H1 (cell line): ENCODE results near the gene MAP1B. TPM values are rescaled to one million over a fixed set of nuclear protein-coding genes. Genes with fewer than 3 reads are reported as not detected.

Experiments
- CTCF ChIA-PET: fragments of 300-600 bp; sonication (Branson Sonifier 250); formaldehyde crosslinking; loops from one replicate; lab custom pipeline; 2021; ENCODE audit not compliant: partially characterized antibody; lab: Charles Lee
- POLR2A ChIA-PET: fragments of 300-600 bp; sonication (Branson Sonifier 250); formaldehyde crosslinking; loops from one replicate; lab custom pipeline; 2021; ENCODE audit warnings: inconsistent platforms; ENCODE audit not compliant: partially characterized antibody; lab: Charles Lee
- DNase-seq, 2 experiments: peaks; one replicate each; pipeline versions ENCODE4 v3.0.0 to v3.0.0-alpha.2; 2010 to 2022; ENCODE audit warnings: low spot score in 2 of 2, low read depth in 1 of 2, mixed read lengths in 1 of 2
- FAIRE-seq: peaks from 2 replicates; lab custom pipeline; 2011; peaks lifted over from hg19 to GRCh38; lab: Jason Lieb, UNC
- H2AFZ ChIP-seq: 2 replicates; pipeline ENCODE4 v1.8.1; 2012; ENCODE audit warnings: low read length, inconsistent platforms
- H2AK5ac ChIP-seq: 2 replicates; pipeline ENCODE4 v1.6.1; 2013; ENCODE audit warnings: low read depth, low read length
- H2BK120ac ChIP-seq: replicated peaks from 2 replicates; pipeline ENCODE3; 2013; ENCODE audit warnings: low read depth, low read length, inconsistent platforms
- H2BK12ac ChIP-seq: 2 replicates; pipeline ENCODE4 v1.6.1; 2013; ENCODE audit warnings: low read depth, low read length
- H2BK15ac ChIP-seq: 2 replicates; pipeline ENCODE4 v1.6.1; 2013; ENCODE audit warnings: low read length
- H2BK20ac ChIP-seq: 2 replicates; pipeline ENCODE4 v1.6.1; 2013; ENCODE audit warnings: low read length
- H2BK5ac ChIP-seq: 2 replicates; pipeline ENCODE4 v1.6.1; 2013; ENCODE audit warnings: low read depth, low read length
- H3K14ac ChIP-seq: 2 replicates; pipeline ENCODE4 v1.6.1; 2013; ENCODE audit warnings: inconsistent platforms; ENCODE audit not compliant: insufficient read length
- H3K18ac ChIP-seq: 2 replicates; pipeline ENCODE4 v1.6.1; 2013; ENCODE audit warnings: low read length; ENCODE audit errors: extremely low read depth
- H3K23ac ChIP-seq: 2 replicates; pipeline ENCODE4 v1.6.1; 2013; ENCODE audit warnings: inconsistent platforms; ENCODE audit not compliant: insufficient read length
- H3K23me2 ChIP-seq: 2 replicates; pipeline ENCODE4 v1.6.1; 2013; ENCODE audit warnings: low read depth, low read length
- H3K27ac ChIP-seq: 2 replicates; pipeline ENCODE4 v1.6.1; 2011; ENCODE audit warnings: low read depth, low read length, inconsistent platforms
- H3K27me3 ChIP-seq, 4 experiments: replicated peaks in 1 of 4; 1 replicate in 1 of 4; 2 replicates in 3 of 4; pipeline versions ENCODE4 v1.6.1 to v1.8.1; 2011 to 2013; ENCODE audit warnings: low read length in 3 of 4, mild to moderate bottlenecking in 3 of 4, inconsistent platforms in 2 of 4, mixed read lengths in 2 of 4, moderate library complexity in 1 of 4; ENCODE audit not compliant: control insufficient read depth in 3 of 4, insufficient read depth in 3 of 4; ENCODE audit errors: extremely low read depth in 1 of 4
- H3K36me3 ChIP-seq, 4 experiments: 2 replicates each; pipeline versions ENCODE4 v1.6.1 to v1.8.1; 2011 to 2013; ENCODE audit warnings: mild to moderate bottlenecking in 4 of 4, low read length in 3 of 4, moderate library complexity in 2 of 4, control low read depth in 1 of 4, inconsistent platforms in 1 of 4; ENCODE audit not compliant: insufficient read depth in 4 of 4, control insufficient read depth in 2 of 4
- H3K4ac ChIP-seq: replicated peaks from 2 replicates; pipeline ENCODE3; 2013; ENCODE audit warnings: low read length, low read depth, mixed read lengths, inconsistent platforms; ENCODE audit not compliant: insufficient read length
- H3K4me1 ChIP-seq, 4 experiments: replicated peaks in 1 of 4; 1 replicate in 1 of 4; 2 replicates in 3 of 4; pipeline versions ENCODE4 v1.6.1 to v1.8.1; 2011 to 2013; ENCODE audit warnings: low read length in 3 of 4, inconsistent platforms in 2 of 4, mixed read lengths in 1 of 4; ENCODE audit not compliant: insufficient read depth in 4 of 4, control insufficient read depth in 3 of 4
- H3K4me2 ChIP-seq, 2 experiments: 2 replicates each; pipeline versions ENCODE4 v1.6.1 to v1.8.1; 2011 to 2013; ENCODE audit warnings: low read depth in 2 of 2, low read length in 2 of 2, control low read depth in 1 of 2, inconsistent platforms in 1 of 2, mild to moderate bottlenecking in 1 of 2; ENCODE audit not compliant: insufficient read depth in 1 of 2
- H3K4me3 ChIP-seq, 4 experiments: fragments of 200-600, 300-600 bp in 1 of 4; sonication (generic), shearing (Covaris generic), sonication (Bioruptor Twin) in 1 of 4; 2 replicates each; pipeline versions ENCODE4 v1.5.1 to v1.8.1; 2011 to 2016; ENCODE audit warnings: low read length in 4 of 4, low read depth in 3 of 4, control low read depth in 2 of 4, inconsistent platforms in 2 of 4, mild to moderate bottlenecking in 2 of 4, mixed read lengths in 1 of 4, moderate library complexity in 1 of 4; ENCODE audit not compliant: insufficient read depth in 2 of 4; ENCODE audit errors: extremely low read depth in 1 of 4
- H3K56ac ChIP-seq: replicated peaks from 2 replicates; pipeline ENCODE3; 2013; ENCODE audit warnings: low read depth, mild to moderate bottlenecking, mixed read lengths, low read length, inconsistent platforms; ENCODE audit not compliant: insufficient read length
- H3K79me1 ChIP-seq: 2 replicates; pipeline ENCODE4 v1.6.1; 2013; ENCODE audit warnings: low read depth, low read length, control low read depth
- H3K79me2 ChIP-seq, 2 experiments: 2 replicates each; pipeline versions ENCODE4 v1.6.1 to v1.8.1; 2012 to 2013; ENCODE audit warnings: low read length in 2 of 2, mild to moderate bottlenecking in 2 of 2, inconsistent platforms in 1 of 2; ENCODE audit not compliant: insufficient read depth in 2 of 2, control insufficient read depth in 1 of 2
- H3K9ac ChIP-seq, 4 experiments: replicated peaks in 1 of 4; 1 replicate in 1 of 4; 2 replicates in 3 of 4; pipeline versions ENCODE4 v1.6.1 to v1.8.1; 2011 to 2013; ENCODE audit warnings: low read depth in 3 of 4, low read length in 3 of 4, control low read depth in 2 of 4, mild to moderate bottlenecking in 2 of 4, moderate library complexity in 2 of 4, inconsistent platforms in 1 of 4; ENCODE audit errors: extremely low read depth in 1 of 4
- H3K9me3 ChIP-seq, 2 experiments: 2 replicates each; pipeline versions ENCODE4 v1.6.1 to v1.8.1; 2012 to 2013; ENCODE audit warnings: mild to moderate bottlenecking in 2 of 2, moderate library complexity in 2 of 2, control low read depth in 1 of 2, inconsistent platforms in 1 of 2, low read depth in 1 of 2, low read length in 1 of 2, mixed read lengths in 1 of 2; ENCODE audit not compliant: insufficient read depth in 2 of 2
- H4K20me1 ChIP-seq, 2 experiments: replicated peaks in 1 of 2; 2 replicates each; pipeline versions ENCODE3 to v1.8.1; 2011 to 2013; ENCODE audit warnings: inconsistent platforms in 2 of 2, low read length in 2 of 2, mild to moderate bottlenecking in 1 of 2; ENCODE audit not compliant: insufficient read depth in 2 of 2, control insufficient read depth in 1 of 2
- H4K5ac ChIP-seq: 2 replicates; pipeline ENCODE4 v1.6.1; 2013; ENCODE audit warnings: low read length, low read depth, mixed read lengths, inconsistent platforms; ENCODE audit not compliant: insufficient read length
- H4K8ac ChIP-seq: 2 replicates; pipeline ENCODE4 v1.8.0; 2013; ENCODE audit warnings: mild to moderate bottlenecking, moderate library complexity, low read length, inconsistent platforms; ENCODE audit not compliant: insufficient read depth; ENCODE audit errors: extremely low read depth
- H4K91ac ChIP-seq: replicated peaks from 2 replicates; pipeline ENCODE3; 2013; ENCODE audit warnings: low read length, mixed read lengths, inconsistent platforms; ENCODE audit not compliant: insufficient read length
- BACH1 ChIP-seq: IDR thresholded peaks from 2 replicates; pipeline ENCODE4 v1.6.1; 2012; ENCODE audit warnings: low read length, improper control_type of control experiment
- CEBPB ChIP-seq: IDR thresholded peaks from 2 replicates; pipeline ENCODE4 v1.6.1; 2012; ENCODE audit warnings: low read depth, low read length
- FOSL1 ChIP-seq: IDR thresholded peaks from 2 replicates; pipeline ENCODE4 v1.6.1; 2011; ENCODE audit warnings: mild to moderate bottlenecking, low read depth, low read length, moderate library complexity; ENCODE audit not compliant: insufficient read depth
- GTF2F1 ChIP-seq: IDR thresholded peaks from 2 replicates; pipeline ENCODE4 v1.6.1; 2012; ENCODE audit warnings: low read depth, low read length, improper control_type of control experiment, borderline replicate concordance
- HDAC2 ChIP-seq, 2 experiments: fragments of 300-600 bp in 1 of 2; sonication (generic) in 1 of 2; IDR thresholded peaks; 2 replicates each; pipeline ENCODE4 v1.6.1; 2011 to 2012; ENCODE audit warnings: low read depth in 2 of 2, low read length in 2 of 2, mild to moderate bottlenecking in 2 of 2, moderate library complexity in 2 of 2, borderline replicate concordance in 1 of 2, inconsistent platforms in 1 of 2
- KDM1A ChIP-seq: fragments of 200-600, 300-600 bp; sonication (generic); IDR thresholded peaks from 2 replicates; pipeline ENCODE4 v1.7.1; 2016; ENCODE audit warnings: mild to moderate bottlenecking, low read length, borderline replicate concordance
- MAFK ChIP-seq: IDR thresholded peaks from 2 replicates; pipeline ENCODE4 v1.6.1; 2012; ENCODE audit warnings: low read depth, mild to moderate bottlenecking, improper control_type of control experiment, low read length
- MAX ChIP-seq: IDR thresholded peaks from 2 replicates; pipeline ENCODE4 v1.6.1; 2012; ENCODE audit warnings: inconsistent platforms
- POLR2AphosphoS5 ChIP-seq: IDR thresholded peaks from 2 replicates; pipeline ENCODE4 v1.6.1; 2011; ENCODE audit warnings: low read depth, low read length
- SP4 ChIP-seq: IDR thresholded peaks from 2 replicates; pipeline ENCODE4 v1.6.1; 2012; ENCODE audit warnings: low read length, inconsistent platforms
- WGBS, 2 experiments: shearing (Covaris generic) in 1 of 2; methylation state at CpG; one replicate each; pipeline versions ENCODE4 v1.1.6 to v1.1.7; 2013 to 2015; ENCODE audit warnings: low lambda C conversion rate in 2 of 2, mixed read lengths in 2 of 2, inconsistent platforms in 1 of 2, low coverage in 1 of 2, missing lambda C conversion rate in 1 of 2; ENCODE audit not compliant: insufficient replicate concordance in 2 of 2, insufficient coverage in 1 of 2, insufficient read length in 1 of 2; ENCODE audit errors: extremely low coverage in 1 of 2, missing lambda C conversion rate in 1 of 2; 5-methylcytosine and 5-hydroxymethylcytosine counted together
- polyA plus RNA-seq, 7 experiments: library from polyadenylated mRNA; depleted of rRNA in 3 of 7; stranded (reverse) in 5 of 7; unstranded in 2 of 7; fragments of >200 nt in 5 of 7; fragments of 200-250 nt in 2 of 7; gene quantifications; 1 replicate in 5 of 7; 2 replicates in 1 of 7; 4 replicates in 1 of 7; pipeline versions ENCODE4 v1.2.1 to v1.2.3, GENCODE V29; 2011 to 2013; ENCODE audit warnings: missing spikeins in 2 of 7, mixed read lengths in 2 of 7
- total RNA-seq: library from RNA; stranded (reverse); fragmentation: NEBNext Ultra II Directional; extraction: Animal tissue kit (Norgen Biotek cat#: 25700); gene quantifications from 2 replicates; pipeline ENCODE4 v1.2.1, GENCODE V29; 2021
- TF ChIP-seq, protein P1 (sequence below), 3 experiments: IDR thresholded peaks; 1 replicate in 2 of 3; 2 replicates in 1 of 3; pipeline versions ENCODE4 v1.5.1 to v1.6.1; 2011; ENCODE audit warnings: low read length in 3 of 3, mild to moderate bottlenecking in 3 of 3, inconsistent platforms in 2 of 3, low read depth in 1 of 3, moderate library complexity in 1 of 3; ENCODE audit not compliant: insufficient read depth in 1 of 3; ENCODE audit errors: control extremely low read depth in 1 of 3

MAP1B gene
- total and polyA plus RNA-seq, 2 of the 8 experiments (the other 6 are each of a cell fraction or from before 2014, with no cell fraction given), result 24.5 to 120 TPM

GRCh38 chr5:72235725-72236124 lies 128.4 kb downstream of the MAP1B start:
- DNase-seq (no peak), FAIRE-seq (no peak)
- H2BK120ac ChIP-seq, result no peak overlapping the region
- H4K20me1 ChIP-seq, result no peaks in the 10 kb centered on the region
- H3K4ac ChIP-seq, result no peak overlapping the region
- no peak overlapping the region for H2BK20ac ChIP-seq
- no peak overlapping the region for H2BK5ac ChIP-seq
- H3K36me3 ChIP-seq, result peaks cover 3 to 14% (median 7%) of the 10 kb centered on the region in 4 experiments; a peak in 5 of 8 replicates
- H3K4me3 ChIP-seq, result no peak overlapping the region
- H2BK12ac ChIP-seq, result no peak overlapping the region; the same call in 1 of the 2 replicates
- H3K9ac ChIP-seq, result no peak overlapping the region
- CTCF ChIA-PET, result interaction anchor here (1.1 to 4.1 kb wide), 2 partner anchors 9 to 21 kb away, joined by 3 to 19 read pairs; no protein-coding TSS in a partner anchor
- H3K56ac ChIP-seq, result no peak overlapping the region
- H2BK15ac ChIP-seq, result no peak overlapping the region
- H3K27ac ChIP-seq, result 0 out of 2 replicates have a peak overlapping the region, but pooled peaks have one; percentile 8
- H3K18ac ChIP-seq, result no peak overlapping the region
- H4K91ac ChIP-seq, result no peak overlapping the region
- no peaks in the 10 kb centered on the region for H3K9me3 ChIP-seq
- H4K8ac ChIP-seq, result no peak overlapping the region
- H2AFZ ChIP-seq, result no peak overlapping the region
- H2AK5ac ChIP-seq, result no peak overlapping the region
- no peak overlapping the region for H3K14ac ChIP-seq
- POLR2A ChIA-PET, result no interaction called here
- no peaks in the 10 kb centered on the region for H3K79me1 ChIP-seq
- no peaks in the 10 kb centered on the region for H3K27me3 ChIP-seq
- H4K5ac ChIP-seq, result no peak overlapping the region
- peaks cover 0 to 19% (median 13%) of the 10 kb centered on the region in 4 experiments; a peak in 4 of 7 replicates for H3K4me1 ChIP-seq
- H3K79me2 ChIP-seq, result 0 out of 4 replicates have a peak, but pooled peaks cover 0 to 2% of the 10 kb centered on the region in 2 experiments
- peak overlapping the region in 1 of 2 experiments; percentile 14; a peak in 1 of 4 replicates for H3K4me2 ChIP-seq
- no peaks in the 10 kb centered on the region for H3K23me2 ChIP-seq
- WGBS, 2 experiments, result 89% methylated on average over 1 of the region's 1 CpG; no CpG with 5 or more reads in 1 of the 2 experiments
- H3K23ac ChIP-seq, result no peak overlapping the region
- TF ChIP-seq MAFK (no peak), BACH1 (no peak), CEBPB (no peak), MAX (no peak), GTF2F1 (no peak), POLR2AphosphoS5 (no peak), SP4 (no peak), HDAC2 (IDR thresholded peaks at IDR 0.05; ENCODE audit: borderline replicate concordance in 1 of 2, low read depth in 2 of 2, low read length in 2 of 2) (no peak), KDM1A (no peak), FOSL1 (no peak)
- TF ChIP-seq, protein P1, sequence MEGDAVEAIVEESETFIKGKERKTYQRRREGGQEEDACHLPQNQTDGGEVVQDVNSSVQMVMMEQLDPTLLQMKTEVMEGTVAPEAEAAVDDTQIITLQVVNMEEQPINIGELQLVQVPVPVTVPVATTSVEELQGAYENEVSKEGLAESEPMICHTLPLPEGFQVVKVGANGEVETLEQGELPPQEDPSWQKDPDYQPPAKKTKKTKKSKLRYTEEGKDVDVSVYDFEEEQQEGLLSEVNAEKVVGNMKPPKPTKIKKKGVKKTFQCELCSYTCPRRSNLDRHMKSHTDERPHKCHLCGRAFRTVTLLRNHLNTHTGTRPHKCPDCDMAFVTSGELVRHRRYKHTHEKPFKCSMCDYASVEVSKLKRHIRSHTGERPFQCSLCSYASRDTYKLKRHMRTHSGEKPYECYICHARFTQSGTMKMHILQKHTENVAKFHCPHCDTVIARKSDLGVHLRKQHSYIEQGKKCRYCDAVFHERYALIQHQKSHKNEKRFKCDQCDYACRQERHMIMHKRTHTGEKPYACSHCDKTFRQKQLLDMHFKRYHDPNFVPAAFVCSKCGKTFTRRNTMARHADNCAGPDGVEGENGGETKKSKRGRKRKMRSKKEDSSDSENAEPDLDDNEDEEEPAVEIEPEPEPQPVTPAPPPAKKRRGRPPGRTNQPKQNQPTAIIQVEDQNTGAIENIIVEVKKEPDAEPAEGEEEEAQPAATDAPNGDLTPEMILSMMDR (IDR thresholded peaks at IDR 0.05; ENCODE audit: control extremely low read depth in 1 of 3, insufficient read depth in 1 of 3, low read depth in 1 of 3, low read length in 3 of 3), result no peak
